KMS-11 (cell line): Measurements from ENCODE around the gene PPM1A.

Source experiments
- H2AFZ ChIP-seq: fragments of 200-600 bp; sonication (generic); 2 replicates; pipeline ENCODE4 v1.6.1; 2016; ENCODE audit warnings: antibody characterized with exemption, mixed run types, low read depth
- H3K27ac ChIP-seq: fragments of 200-600 bp; sonication (generic); 2 replicates; pipeline ENCODE4 v1.6.1; 2016; ENCODE audit warnings: mild to moderate bottlenecking, mixed run types
- H3K27me3 ChIP-seq: fragments of 200-600 bp; sonication (generic); 2 replicates; pipeline ENCODE4 v1.6.1; 2017; ENCODE audit warnings: mild to moderate bottlenecking, low read depth, mixed run types, moderate library complexity; ENCODE audit not compliant: insufficient read depth
- H3K36me3 ChIP-seq: fragments of 200-600 bp; sonication (generic); 2 replicates; pipeline ENCODE4 v1.6.1; 2017; ENCODE audit warnings: mild to moderate bottlenecking, mixed run types; ENCODE audit not compliant: insufficient read depth
- H3K4me1 ChIP-seq: fragments of 200-600 bp; sonication (generic); 2 replicates; pipeline ENCODE4 v1.6.1; 2016; ENCODE audit warnings: mild to moderate bottlenecking, low read depth, mixed run types; ENCODE audit not compliant: poor library complexity, severe bottlenecking
- H3K4me2 ChIP-seq: fragments of 200-600 bp; sonication (generic); 2 replicates; pipeline ENCODE4 v1.7.0; 2016; ENCODE audit warnings: mild to moderate bottlenecking, mixed run types
- H3K4me3 ChIP-seq: fragments of 200-600 bp; sonication (generic); IDR thresholded peaks from 2 replicates; pipeline ENCODE4 v1.6.1; 2017; ENCODE audit warnings: low read depth, low read length, mixed read lengths; ENCODE audit not compliant: insufficient read depth
- H3K79me2 ChIP-seq: fragments of 200-600 bp; sonication (generic); 2 replicates; pipeline ENCODE4 v1.6.1; 2016; ENCODE audit warnings: low read depth, mixed run types; ENCODE audit not compliant: insufficient read depth
- H3K9ac ChIP-seq: fragments of 200-600 bp; sonication (generic); 2 replicates; pipeline ENCODE4 v1.6.1; 2016; ENCODE audit warnings: mild to moderate bottlenecking, mixed run types
- H4K20me1 ChIP-seq: fragments of 200-600 bp; sonication (generic); 2 replicates; pipeline ENCODE4 v1.6.1; 2016; ENCODE audit warnings: mild to moderate bottlenecking, mixed run types; ENCODE audit not compliant: insufficient read depth
- CTCF ChIP-seq: fragments of 200-600 bp; sonication (generic); conservative IDR thresholded peaks from 2 replicates; pipeline ENCODE4 v1.6.1; 2017; ENCODE audit warnings: low read depth, mild to moderate bottlenecking, antibody characterized with exemption, low read length, moderate library complexity, mixed read lengths

The PPM1A gene

GRCh38 chr14:60229614-60230013 is 19.4 kb upstream of the PPM1A start:
- Histone ChIP-seq H3K79me2 (no peaks in the 10 kb centered on the region), H3K27ac (no peak overlapping the region), H2AFZ (no peak overlapping the region), H3K36me3 (no peaks in the 10 kb centered on the region), H3K4me3 (no peak overlapping the region), H3K9ac (no peak overlapping the region), H3K4me2 (no peak overlapping the region), H3K27me3 (no peaks in the 10 kb centered on the region), H3K4me1 (no peaks in the 10 kb centered on the region), H4K20me1 (no peaks in the 10 kb centered on the region)
- no peak for TF ChIP-seq CTCF

- Histone ChIP-seq H3K4me2 (no peak overlapping the region), H3K4me3 (no peak overlapping the region), H3K9ac (no peak overlapping the region), H3K27me3 (no peaks in the 10 kb centered on the region), H2AFZ (no peak overlapping the region), H4K20me1 (no peaks in the 10 kb centered on the region), H3K79me2 (no peaks in the 10 kb centered on the region), H3K36me3 (no peaks in the 10 kb centered on the region), H3K4me1 (no peaks in the 10 kb centered on the region), H3K27ac (no peak overlapping the region)
- TF ChIP-seq CTCF = no peak
Observed at GRCh38 chr14:60232185-60232584, 16.8 kb upstream of the PPM1A start.

DNA sequence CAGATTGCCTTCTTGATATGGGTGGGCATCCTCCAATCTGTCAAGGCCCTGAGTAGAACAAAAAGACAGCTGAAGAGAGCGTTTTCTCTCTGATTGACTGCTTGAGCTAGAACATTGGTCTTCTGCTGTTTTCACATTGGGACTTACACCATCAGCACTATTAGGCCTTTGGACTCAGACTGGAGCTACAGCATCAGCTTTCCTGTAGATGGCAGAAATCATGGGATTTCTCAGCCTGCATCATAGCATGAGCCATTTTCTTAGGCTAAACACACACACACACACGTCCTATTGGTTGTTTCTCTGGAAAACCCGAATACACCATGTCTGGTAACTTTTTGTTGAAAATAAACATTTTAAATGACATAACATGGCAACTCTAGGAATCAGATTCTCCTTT is 15.8 kb upstream of the PPM1A start:
- no peak for TF ChIP-seq CTCF
- H3K4me3 ChIP-seq = no peak overlapping the region

GRCh38 chr14:60233891-60234290 is 15.1 kb upstream of the PPM1A start:
- Histone ChIP-seq H3K9ac (no peak overlapping the region), H3K4me1 (no peaks in the 10 kb centered on the region), H3K79me2 (no peaks in the 10 kb centered on the region), H4K20me1 (no peaks in the 10 kb centered on the region), H3K4me3 (no peak overlapping the region), H3K27ac (no peak overlapping the region), H3K27me3 (no peaks in the 10 kb centered on the region), H3K4me2 (no peak overlapping the region), H2AFZ (no peak overlapping the region), H3K36me3 (no peaks in the 10 kb centered on the region)
- TF ChIP-seq CTCF = no peak

More for the DNA sequence above, 15.8 kb upstream of the PPM1A start:
- Histone ChIP-seq H3K9ac (no peak overlapping the region), H3K4me2 (no peak overlapping the region), H3K27me3 (no peaks in the 10 kb centered on the region), H4K20me1 (no peaks in the 10 kb centered on the region), H3K4me1 (no peaks in the 10 kb centered on the region), H3K79me2 (no peaks in the 10 kb centered on the region), H3K27ac (no peak overlapping the region), H2AFZ (no peak overlapping the region), H3K36me3 (no peaks in the 10 kb centered on the region)

DNA sequence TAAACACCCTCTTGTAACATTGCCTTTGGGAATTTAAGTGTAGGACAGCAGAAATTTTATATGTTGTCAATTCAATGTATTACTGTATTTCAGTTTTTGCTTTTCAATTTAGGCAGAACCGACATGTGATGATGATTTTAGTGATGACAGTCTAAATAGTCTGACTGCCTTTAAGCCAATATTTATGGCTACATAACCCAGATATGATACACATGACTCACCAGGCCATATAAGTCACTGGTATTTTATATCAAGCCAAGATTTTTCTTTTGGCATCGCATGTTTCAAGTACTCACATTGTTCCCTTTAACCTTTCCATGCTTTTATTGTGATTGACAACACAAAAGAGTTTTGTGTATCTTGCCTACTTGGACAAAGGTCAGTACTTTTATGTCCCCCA is 13.6 kb upstream of the PPM1A start:
- Histone ChIP-seq H3K79me2 (no peaks in the 10 kb centered on the region), H3K27ac (no peak overlapping the region), H3K4me1 (no peaks in the 10 kb centered on the region), H3K36me3 (no peaks in the 10 kb centered on the region), H2AFZ (no peak overlapping the region), H3K4me2 (no peak overlapping the region), H3K4me3 (no peak overlapping the region), H3K9ac (no peak overlapping the region), H4K20me1 (no peaks in the 10 kb centered on the region), H3K27me3 (no peaks in the 10 kb centered on the region)
- TF ChIP-seq CTCF = no peak
